WTC11 (cell line): ENCODE data around the gene ACTMAP.

Source experiments
- SP1 ChIP-seq: sonication (generic); formaldehyde crosslinking; conservative IDR thresholded peaks from 2 replicates; pipeline ENCODE4 v1.8.1; 2022; ENCODE audit warnings: missing genetic modification reagents
- TF ChIP-seq, protein P1 (sequence below): fragments of 200-600 bp; IDR thresholded peaks from 2 replicates; pipeline ENCODE4 v1.8.0; 2022; ENCODE audit warnings: antibody characterized with exemption
- TF ChIP-seq, protein P2 (sequence below): sonication (generic); formaldehyde crosslinking; IDR thresholded peaks from 2 replicates; pipeline ENCODE4 v1.8.0; 2022; ENCODE audit warnings: mild to moderate bottlenecking, missing genetic modification reagents

- TF ChIP-seq, protein P1, sequence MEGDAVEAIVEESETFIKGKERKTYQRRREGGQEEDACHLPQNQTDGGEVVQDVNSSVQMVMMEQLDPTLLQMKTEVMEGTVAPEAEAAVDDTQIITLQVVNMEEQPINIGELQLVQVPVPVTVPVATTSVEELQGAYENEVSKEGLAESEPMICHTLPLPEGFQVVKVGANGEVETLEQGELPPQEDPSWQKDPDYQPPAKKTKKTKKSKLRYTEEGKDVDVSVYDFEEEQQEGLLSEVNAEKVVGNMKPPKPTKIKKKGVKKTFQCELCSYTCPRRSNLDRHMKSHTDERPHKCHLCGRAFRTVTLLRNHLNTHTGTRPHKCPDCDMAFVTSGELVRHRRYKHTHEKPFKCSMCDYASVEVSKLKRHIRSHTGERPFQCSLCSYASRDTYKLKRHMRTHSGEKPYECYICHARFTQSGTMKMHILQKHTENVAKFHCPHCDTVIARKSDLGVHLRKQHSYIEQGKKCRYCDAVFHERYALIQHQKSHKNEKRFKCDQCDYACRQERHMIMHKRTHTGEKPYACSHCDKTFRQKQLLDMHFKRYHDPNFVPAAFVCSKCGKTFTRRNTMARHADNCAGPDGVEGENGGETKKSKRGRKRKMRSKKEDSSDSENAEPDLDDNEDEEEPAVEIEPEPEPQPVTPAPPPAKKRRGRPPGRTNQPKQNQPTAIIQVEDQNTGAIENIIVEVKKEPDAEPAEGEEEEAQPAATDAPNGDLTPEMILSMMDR = 0 out of 2 replicates have a peak, but pooled peaks have one; percentile 26
- TF ChIP-seq SP1 (CRISPR knock-in tag) = no peak
- TF ChIP-seq, protein P2, sequence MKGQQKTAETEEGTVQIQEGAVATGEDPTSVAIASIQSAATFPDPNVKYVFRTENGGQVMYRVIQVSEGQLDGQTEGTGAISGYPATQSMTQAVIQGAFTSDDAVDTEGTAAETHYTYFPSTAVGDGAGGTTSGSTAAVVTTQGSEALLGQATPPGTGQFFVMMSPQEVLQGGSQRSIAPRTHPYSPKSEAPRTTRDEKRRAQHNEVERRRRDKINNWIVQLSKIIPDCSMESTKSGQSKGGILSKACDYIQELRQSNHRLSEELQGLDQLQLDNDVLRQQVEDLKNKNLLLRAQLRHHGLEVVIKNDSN (CRISPR knock-in tag) = no peak
Measured at GRCh38 chr19:40744554-40745401, 5.5 kb downstream of the ACTMAP start.
